HG02938 (cell line): Measurements from ENCODE around the gene FOXA2.
"Not testable (repeated sequence)": the region's sequence is repeated elsewhere in the genome, so short reads cannot be mapped to it uniquely, and the experiment has no call there.

Source experiments
- ATAC-seq: cut with Tn5 transposase; IDR thresholded peaks from one replicate; pipeline ENCODE4 v1.9.1; 2021; ENCODE audit warnings: mild to moderate bottlenecking, moderate library complexity; ENCODE audit not compliant: unreplicated experiment

FOXA2 gene

DNA sequence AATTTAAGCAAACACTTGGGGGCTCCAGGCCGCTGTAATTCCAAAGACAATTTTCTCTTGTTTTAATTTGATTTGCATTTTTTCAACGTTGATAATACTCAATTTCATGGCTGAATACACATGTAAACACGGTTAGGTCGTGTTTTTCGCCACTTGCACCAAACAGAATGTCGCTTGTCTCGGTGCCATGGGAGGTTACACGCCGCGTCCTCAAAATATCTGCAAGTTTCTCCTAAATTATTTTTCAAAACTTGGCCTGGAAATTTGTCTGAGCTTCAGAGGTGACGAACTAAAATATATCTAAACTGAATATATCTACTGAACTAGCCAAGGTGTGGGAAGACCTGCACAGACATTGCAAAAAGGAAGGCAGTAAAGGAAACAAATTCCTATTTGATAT, 15.0 kb downstream of the FOXA2 start:
- no peak for ATAC-seq

DNA sequence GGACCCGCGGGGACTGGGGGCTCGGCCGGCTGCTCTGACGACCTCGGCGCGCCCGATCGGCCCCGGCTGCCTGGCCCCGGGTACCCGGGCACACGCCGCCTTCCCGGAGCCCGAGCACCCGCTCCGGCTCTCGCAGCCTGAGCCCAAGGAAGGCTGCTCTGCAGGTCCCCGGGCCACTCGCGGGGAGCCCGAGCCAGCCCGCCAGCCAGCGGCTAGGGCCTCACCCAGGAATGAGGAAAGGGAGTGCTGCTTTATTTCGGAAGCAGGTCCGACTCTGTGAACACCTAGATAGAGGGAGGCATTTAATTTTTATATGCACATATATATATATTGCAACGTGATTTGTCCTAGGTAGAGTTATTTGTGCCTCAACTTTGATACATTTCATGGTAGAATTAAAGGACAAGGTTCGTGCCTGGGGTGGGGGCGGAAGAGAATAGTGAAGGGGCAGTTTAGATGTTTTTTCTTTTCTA, 15.5 kb downstream of the FOXA2 start:
- no peak for ATAC-seq

DNA sequence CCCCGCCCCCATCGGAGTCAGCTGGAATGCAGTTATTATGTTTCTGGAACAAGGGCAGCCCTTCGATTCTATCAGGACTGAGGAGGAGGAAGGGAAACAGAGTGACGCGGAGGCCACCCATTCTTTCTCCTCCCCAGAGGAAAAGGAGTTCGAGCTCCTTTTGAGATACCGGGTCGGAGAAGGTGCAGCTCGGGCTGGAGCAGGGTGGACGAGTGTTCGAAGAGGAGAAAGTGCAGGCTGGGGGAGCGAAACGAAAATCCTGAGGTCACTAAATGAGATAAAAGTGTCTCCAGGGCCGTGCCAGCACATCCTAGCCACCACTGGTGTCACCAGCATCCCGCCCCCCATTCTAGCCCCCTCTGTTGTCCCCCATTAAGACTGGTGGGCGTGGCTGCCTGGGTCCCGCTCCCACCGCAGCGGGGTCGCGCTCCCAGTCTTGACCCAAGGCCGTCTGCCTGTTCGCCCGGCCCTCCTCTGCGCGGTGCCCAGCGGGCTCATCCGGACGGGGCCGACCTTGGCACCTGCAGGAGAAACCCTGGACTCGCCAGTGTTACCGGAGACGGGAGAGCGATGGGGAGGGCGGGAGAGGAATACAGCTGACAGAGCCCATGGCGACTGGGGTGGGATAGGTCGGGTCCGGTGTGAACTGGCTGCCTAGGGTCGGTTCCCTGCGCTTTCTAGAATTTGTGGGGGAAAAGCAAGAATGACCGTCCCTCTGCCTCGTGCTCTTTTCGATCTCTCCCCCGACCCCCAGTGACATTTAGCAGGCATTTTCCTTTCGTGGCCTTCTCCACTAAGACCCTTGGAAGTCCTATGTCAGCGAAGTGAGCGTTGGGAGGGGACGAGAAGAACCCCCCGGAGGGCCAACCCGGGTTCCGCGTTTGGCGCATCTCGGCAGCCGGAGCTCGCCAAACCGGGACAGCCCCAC, 16.2 kb downstream of the FOXA2 start:
- no peak for ATAC-seq

DNA sequence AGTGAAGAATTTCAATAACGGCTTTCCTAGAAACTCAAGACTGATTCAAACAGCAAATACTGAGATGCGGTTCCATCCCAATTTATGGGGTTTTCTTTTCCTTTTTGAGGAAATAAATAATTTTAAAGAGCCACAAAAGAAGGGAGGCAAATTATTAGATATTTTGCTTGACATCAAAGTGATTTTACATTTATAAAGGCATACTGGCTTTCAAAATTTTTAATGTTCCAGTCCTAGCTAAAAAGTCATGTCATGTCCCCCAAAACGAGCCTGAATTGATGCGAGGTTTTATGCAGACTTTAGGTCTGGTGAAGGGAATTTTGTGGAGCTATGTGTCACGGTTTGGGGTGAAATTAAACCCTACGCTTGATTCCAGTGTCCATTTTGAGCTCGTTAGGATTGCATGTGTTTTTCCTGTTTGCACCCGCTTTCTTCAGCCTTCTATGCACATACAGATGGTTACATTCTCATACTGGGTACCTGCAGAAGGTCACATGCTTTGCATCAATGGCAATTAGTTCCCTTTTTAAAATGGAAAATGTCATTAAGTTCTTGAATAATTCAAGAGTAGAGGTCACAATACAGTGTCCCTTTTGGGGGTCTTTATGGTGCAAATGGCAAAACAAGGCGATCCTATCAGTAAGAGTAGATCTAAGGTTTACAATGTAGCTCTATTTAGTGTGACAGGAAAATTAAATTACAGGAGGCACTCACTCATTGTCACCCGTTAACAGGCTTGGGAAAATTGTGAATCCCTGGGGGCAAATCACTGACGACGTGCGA, 17.3 kb downstream of the FOXA2 start:
- ATAC-seq, result no peak

DNA sequence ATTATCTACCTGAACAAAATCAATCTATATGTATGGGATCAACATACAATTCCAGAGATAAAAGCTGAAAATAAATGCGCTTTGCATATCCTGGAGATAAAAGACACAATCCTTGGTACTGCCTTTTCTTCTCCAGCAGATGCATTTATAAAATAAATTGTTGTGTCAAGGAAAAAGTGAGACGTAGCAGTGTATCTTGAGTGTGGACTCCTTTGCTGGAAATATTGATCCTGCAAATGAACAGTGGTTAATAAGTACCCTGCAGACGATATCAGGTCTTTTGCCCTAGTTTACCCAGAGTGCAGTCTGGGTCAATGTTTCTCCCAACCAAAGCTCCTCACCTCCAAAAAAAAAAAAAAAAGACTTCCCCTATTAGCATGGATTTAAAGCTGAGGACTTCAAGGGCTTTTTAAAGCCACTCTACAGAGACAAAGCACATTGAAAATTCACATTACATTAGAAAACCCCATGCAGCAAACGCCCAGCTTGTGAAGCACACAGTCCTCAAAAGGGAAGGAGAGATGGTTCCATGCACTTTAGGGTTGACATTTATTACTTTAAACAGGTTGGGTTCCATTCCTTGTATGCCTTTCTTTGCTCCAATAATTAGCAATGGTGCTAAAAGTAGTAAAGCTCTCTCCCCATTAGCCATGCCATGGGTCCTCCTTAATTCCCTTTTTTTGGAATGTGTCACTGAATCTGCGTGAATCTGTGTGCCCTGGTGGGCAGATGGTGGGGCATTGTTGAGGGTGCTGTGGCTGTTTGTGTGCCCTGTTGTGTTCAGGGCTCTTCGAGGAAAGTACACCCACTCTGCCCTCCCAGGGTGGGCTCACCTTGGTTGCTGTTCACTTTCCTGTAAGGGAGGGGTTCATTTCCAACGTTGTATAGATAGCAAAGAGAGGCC, 21.1 kb downstream of the FOXA2 start:
- ATAC-seq, result no peak

DNA sequence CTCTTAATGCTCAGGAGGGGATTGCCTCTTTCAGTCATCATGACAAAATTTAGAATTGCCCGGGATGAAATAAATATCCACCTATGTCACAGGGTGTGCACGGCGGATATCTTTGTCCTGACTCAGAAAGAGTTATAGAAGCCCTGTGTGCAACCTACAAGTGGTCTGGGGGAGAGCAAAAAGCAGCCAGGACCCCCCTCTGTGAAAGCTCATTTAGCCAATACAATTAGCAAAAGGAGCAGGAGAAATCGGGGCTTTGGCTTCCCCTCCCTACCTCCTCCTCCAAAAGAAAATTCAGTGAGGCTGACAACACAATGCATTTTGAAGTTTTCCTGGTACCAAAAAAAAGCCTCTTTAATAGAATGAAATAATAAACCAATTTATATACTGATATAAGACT, 21.8 kb downstream of the FOXA2 start:
- ATAC-seq, result no peak

DNA sequence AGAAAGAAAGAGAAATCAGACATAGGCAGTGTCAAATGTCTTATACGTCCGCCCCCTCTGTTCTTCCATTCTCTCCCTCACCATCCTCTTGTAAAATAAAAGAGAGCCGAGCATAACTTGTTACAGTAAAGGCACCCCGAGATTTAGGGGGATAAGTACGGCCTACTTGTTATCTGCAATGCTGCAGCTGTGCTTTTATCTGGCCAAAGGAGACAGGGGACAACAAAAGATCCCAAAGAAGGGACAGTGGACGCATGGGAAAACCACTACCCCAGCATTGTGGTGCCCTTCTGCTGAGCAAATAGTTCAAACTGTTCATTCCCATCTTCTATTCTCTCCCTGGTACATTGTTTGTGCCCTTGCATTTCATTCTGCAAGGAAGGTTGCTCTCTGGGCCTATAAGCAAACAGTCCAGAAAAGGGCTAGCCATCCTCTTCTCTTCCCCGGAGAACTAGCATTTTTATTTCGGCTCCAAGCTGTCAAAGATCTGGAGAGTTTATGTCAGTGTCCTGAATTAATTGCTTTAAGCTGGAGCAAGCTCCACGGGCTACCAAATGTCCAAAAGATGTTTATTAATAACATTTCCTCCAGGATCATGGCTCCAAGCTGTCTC, 22.3 kb downstream of the FOXA2 start:
- no peak for ATAC-seq

DNA sequence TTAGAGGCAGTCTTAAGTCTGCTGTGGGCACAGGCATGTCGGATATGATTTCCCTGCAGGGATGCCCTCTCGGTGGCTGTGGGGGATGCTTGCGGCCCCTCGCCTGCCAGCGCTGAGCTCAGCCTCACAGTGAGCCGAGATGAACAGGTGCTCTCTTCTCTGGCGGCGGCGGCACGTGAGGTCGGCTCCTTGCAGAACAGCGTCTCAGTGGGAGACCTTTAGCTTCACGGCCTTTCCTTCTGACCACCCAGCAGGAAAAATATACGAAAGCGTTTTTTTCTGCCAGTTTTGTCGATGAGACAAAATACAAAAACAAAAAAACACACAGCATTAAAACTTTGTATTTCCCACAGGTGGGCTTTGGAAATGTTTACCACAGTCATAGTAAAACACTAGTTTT, 23.6 kb downstream of the FOXA2 start:
- ATAC-seq, result no peak

DNA sequence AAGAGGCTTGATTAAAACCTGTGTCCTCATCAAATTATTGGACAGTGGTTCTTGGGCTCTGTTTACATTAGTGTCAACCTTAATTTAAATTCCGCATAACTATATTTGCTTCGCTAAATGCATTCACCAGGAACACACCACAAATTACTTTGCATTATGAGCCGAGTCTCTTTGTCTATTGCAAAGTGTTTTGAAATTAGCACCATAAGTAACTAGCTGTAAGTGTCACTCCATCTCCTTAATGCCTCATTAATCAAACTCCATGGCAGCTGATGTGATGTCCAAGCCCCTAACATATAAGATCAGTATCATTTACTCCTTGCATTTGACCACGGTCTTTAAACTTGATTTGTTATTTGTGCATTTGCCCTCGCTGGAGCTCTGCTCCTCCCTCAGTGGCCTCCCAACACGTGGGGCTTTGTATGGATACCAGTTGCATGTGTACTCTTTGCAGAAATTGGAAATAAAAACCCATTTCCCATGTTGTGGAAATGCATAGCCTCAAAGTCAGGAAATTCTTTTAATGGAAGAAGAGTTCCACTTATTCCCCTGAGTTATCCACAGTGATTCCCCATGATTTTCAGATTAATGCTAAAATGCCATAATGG, 24.6 kb downstream of the FOXA2 start:
- no peak for ATAC-seq

DNA sequence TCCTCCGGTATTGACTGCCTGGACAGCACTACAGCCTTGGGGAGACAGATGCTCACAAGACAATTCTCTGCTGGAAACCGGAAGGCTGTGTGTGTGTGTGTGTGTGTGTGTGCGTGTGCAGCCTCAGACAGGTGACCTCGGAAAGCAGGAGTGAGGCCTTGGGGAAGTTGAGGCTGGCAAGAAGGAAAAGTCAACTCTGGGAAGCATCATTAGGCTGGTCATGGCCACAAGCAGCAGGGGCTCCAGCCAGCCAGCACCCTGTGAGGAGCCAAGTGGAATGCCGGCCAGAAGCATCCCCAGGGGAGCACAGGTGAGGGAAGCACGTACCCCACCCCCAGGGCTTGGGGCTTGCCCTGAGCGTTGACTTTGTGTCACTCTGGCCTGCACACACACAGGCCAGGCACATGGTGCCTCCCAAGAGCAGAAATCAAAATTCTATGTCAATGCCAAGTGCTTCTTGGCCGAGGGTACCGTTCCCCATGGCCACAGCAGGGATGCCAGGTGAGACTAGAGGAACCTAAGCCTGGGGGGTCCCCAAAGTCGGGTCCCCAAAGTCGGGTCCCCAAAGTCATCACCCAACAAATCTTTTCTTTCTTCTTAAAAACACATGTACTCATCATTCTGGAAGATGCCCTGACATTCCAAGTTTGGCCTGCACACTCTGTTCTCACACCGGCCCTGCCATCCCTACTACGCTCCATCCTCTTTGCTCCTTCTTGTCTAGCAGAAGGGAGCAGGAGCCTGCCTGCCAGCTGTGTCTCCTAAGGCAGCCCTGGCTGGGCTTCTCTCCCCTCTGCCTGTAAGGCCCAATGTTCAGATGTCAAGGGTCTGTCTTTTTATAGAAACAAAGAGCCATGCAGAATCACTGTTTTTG, 26.7 kb downstream of the FOXA2 start:
- no peak for ATAC-seq

DNA sequence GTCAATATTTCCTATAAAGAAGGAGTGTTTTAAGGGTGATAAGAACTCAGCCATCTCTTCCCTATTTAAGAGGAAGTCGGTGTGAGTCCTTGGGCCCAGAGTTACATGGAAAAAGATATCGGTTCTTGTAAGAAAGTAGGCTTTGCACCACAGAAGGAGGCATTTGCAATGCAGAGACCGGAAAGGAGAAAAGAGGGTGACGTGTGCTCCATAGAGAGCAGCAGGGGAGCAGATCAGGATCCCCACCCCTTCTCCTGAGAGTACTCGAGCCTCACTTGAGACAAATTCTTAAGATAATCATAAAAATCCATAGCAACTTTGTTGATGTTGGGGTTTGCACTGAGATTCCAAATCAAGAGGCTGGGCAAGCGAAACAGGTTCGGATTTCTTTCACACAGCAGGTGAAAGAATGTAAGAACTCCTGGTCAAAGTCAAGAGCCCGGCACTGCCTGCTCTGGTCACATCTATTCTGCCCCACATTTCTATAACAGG, 27.8 kb downstream of the FOXA2 start:
- no peak for ATAC-seq

DNA sequence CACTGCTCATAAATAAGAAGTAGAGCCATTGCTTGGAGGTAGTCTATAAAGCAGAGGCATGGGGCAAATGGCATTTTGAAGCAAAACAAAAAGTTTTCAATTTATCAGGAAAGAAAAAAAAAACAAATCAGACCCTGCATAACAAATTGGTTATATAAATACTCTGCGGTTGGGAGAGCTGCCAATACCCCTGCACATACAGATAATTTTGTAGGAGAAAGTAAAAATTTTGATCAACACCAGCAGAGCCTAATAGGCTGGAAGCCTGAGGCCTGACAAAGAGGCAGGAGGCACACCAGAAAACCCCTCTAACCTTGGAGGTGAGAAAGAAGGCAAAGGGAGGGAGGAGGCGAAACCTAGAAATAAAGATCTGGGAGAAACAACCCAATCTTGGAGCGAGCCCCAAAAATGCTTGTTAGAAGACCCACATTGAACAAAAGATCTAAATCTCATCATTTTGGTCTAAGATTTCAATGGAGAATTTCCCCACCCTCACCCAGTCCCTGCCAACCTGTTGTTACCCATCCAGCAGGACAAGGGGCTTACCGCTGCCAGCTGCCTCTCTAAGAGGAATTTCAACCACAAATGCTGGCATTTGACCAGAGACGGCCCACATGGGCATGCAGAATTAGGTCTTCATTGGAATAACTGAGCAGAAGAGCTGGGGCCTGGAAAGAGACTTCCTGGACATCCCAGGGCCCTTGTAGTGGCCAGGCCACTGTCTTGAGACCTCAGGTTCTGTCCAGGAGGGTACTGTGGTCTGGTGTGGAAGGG, 28.4 kb downstream of the FOXA2 start:
- ATAC-seq, result no peak

DNA sequence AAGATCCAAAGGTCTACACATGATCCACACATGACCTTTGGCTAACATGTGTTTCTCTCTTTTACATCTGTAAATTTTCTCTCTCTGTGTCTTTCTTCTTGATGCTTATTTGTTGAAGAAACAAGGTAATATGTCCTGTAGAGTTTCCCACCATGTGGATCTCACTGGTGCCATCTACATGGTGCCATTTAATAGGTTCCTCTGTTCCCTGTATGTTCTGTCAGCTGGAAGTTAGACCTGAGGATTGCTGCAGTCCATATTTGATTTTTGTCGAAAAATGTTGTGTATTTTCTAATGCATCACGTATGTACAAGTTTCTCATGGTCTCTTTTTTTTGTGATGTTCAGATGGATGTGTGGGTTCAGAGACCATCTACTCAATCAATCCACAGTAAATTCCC, 30.0 kb downstream of the FOXA2 start:
- ATAC-seq, result no peak

DNA sequence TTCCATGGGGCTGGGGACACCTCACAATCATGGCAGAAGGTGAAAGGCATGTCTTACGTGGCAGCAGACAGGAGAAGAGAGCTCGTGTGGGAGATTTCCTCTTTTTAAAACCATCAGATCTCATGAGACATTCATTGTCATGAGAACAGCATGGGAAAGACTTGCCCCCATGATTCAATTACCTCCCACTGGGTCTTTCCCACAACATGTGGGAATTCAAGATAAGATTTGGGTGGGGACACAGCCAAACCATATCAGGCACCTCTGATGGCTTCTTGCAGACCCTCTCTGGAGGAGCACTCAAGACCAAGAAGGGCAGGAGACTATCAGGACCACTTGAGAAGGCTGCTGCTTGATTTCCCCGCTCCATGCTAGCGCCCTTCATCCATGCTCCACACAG, 33.9 kb downstream of the FOXA2 start:
- ATAC-seq, result not testable (repeated sequence)

DNA sequence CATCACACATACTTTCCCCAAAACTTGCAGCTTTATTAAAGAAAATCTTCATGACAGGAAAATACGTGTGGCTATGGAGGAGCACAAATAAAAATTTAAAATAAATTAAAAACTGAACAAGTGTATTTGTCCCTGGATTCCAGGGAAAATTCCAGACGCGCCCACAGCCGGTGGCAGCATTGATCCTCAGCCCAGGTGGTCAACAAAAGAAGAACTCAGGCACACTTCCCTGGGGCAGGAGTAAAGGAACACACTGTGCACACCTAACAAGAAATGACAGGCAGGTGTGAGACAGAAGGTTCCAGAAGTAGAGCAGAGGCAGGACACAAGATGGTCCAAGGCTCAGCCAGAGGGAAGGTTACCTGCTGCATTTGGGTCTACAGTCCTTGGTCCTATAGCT, 36.3 kb downstream of the FOXA2 start:
- no peak for ATAC-seq

DNA sequence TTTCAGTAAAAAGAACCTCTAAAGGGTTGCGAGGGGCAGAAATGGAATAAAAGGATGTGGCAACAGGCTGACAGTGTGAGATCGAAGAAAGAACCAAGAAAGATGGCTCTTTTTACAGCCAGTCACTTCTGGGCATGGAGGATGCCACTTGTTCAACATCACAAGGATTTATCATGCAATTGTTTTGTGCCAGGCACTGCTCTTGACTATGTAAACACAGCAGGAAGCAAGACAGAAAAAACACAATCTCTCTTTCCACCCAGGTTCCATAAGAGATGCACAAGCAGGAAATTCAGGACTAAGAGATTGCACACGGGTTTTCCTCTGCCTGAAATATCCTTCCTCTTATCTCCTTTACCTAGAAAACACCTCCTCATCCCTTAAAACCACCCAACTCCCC, 38.0 kb downstream of the FOXA2 start:
- ATAC-seq, result no peak

DNA sequence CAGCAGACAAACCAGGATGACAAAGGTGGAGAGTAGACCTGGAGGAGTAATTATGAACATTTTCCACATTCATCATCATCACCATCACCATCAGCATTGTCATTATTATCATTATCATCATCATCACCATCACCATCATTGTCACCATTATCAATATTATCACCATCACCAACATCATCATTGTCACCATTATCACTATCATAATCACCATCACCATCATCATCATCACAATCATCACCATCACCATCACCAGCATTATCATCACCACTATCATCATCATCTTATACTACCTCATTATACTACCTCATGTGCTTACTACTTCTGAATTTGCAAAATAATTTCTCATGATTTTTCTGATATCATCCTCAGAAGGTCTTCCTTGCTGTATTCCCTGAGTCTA, 39.3 kb downstream of the FOXA2 start:
- no peak for ATAC-seq

DNA sequence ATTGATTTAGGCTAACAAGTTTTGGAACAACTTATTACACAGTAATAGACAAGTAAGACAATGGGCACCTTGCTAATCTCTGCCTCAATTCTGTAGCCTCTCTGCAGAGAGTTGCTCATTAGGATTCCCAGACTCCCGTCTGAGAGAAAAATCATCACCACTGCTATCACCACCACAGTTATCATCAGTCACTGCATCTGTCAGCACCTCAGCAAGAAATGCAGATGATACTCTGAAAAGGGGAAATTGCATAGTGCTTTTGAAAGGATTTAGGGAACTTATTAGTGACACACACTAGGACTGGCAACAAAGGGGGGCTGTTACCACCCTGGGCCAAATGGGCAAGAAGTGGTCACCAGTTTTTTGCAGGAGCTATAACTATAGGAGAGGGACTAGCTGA, 39.9 kb downstream of the FOXA2 start:
- no peak for ATAC-seq
